BLaER1 treated with 17β-estradiol and CSF1 and Interleukin-3, amounts not matched to agents 10 nM and 100 nM (cell line): ENCODE results near the gene CCDC86.

Experiments
- H3K27ac ChIP-seq, 11 experiments: shearing (Covaris generic); formaldehyde crosslinking; 2 replicates each; pipeline ENCODE4 v1.8.1; 2022
- H3K27me3 ChIP-seq, 11 experiments: shearing (Covaris generic); formaldehyde crosslinking; 2 replicates each; pipeline ENCODE4 v1.8.1; 2022
- H3K36me3 ChIP-seq, 11 experiments: shearing (Covaris generic); formaldehyde crosslinking; 2 replicates each; pipeline ENCODE4 v1.8.1; 2022
- H3K4me1 ChIP-seq, 10 experiments: shearing (Covaris generic); formaldehyde crosslinking; 2 replicates each; pipeline ENCODE4 v1.8.1; 2022
- H3K4me2 ChIP-seq, 11 experiments: shearing (Covaris generic); formaldehyde crosslinking; 2 replicates each; pipeline ENCODE4 v1.8.1; 2022
- H3K4me3 ChIP-seq, 10 experiments: shearing (Covaris generic); formaldehyde crosslinking; 2 replicates each; pipeline ENCODE4 v1.8.1; 2022
- H3K9ac ChIP-seq, 11 experiments: shearing (Covaris generic); formaldehyde crosslinking; 2 replicates each; pipeline ENCODE4 v1.8.1; 2022
- H3K9me3 ChIP-seq, 11 experiments: shearing (Covaris generic); formaldehyde crosslinking; replicated peaks in 1 of 11; 2 replicates each; pipeline ENCODE4 v1.8.1; 2022
- H4K20me1 ChIP-seq, 11 experiments: shearing (Covaris generic); formaldehyde crosslinking; 2 replicates each; pipeline ENCODE4 v1.8.1; 2022
- Cebpa-rat ChIP-seq, 11 experiments: shearing (Covaris generic); IDR thresholded peaks; 2 replicates each; pipeline ENCODE4 v1.8.1; 2022

Gene CCDC86

GRCh38 chr11:60848714-60849151, 6.8 kb downstream of the CCDC86 start:
- Histone ChIP-seq H3K36me3 (peaks cover 43 to 96% (median 76%) of the 10 kb centered on the region in 11 experiments), H4K20me1 (peaks cover 0 to 89% (median 54%) of the 10 kb centered on the region in 11 experiments; a peak in 19 of 22 replicates), H3K9me3 (peaks cover 0 to 12% (median 5%) of the 10 kb centered on the region in 11 experiments; a peak in 6 of 22 replicates), H3K4me1 (peaks cover 43 to 73% (median 62%) of the 10 kb centered on the region in 10 experiments), H3K27me3 (no peaks in the 10 kb centered on the region), H3K4me2 (peak overlapping the region; percentile 52 to 93 (median 78)), H3K9ac (peak overlapping the region in 10 of 11 experiments; percentile 23 to 67 (median 46); a peak in 18 of 22 replicates), H3K4me3 (peak overlapping the region in 2 of 10 experiments; percentile 4 to 25; a peak in 1 of 20 replicates), H3K27ac (peak overlapping the region in 9 of 11 experiments; percentile 7 to 58 (median 32); a peak in 15 of 22 replicates)
- TF ChIP-seq Cebpa-rat (IDR thresholded peaks at IDR 0.05) = no peak

- Histone ChIP-seq H3K27me3 (no peaks in the 10 kb centered on the region), H3K4me1 (peaks cover 42 to 73% (median 62%) of the 10 kb centered on the region in 10 experiments), H3K4me2 (peak overlapping the region in 3 of 11 experiments; percentile 85 to 91 (median 88); a peak in 3 of 22 replicates), H3K9me3 (peaks cover 0 to 12% (median 5%) of the 10 kb centered on the region in 11 experiments; a peak in 6 of 22 replicates), H3K4me3 (no peak overlapping the region), H3K9ac (0 out of 22 replicates have a peak overlapping the region, but pooled peaks of 1 of the 11 experiments have one; percentile 37), H3K36me3 (peaks cover 43 to 88% (median 75%) of the 10 kb centered on the region in 11 experiments), H3K27ac (no peak overlapping the region), H4K20me1 (peaks cover 0 to 79% (median 43%) of the 10 kb centered on the region in 11 experiments; a peak in 19 of 22 replicates)
- TF ChIP-seq Cebpa-rat (IDR thresholded peaks at IDR 0.05) = no peak
These were observed 8.0 kb downstream of the CCDC86 start for GRCh38 chr11:60849641-60850520.

- TF ChIP-seq Cebpa-rat (IDR thresholded peaks at IDR 0.05) = no peak
- no peaks in the 10 kb centered on the region for H3K27me3 ChIP-seq
- no peak overlapping the region for H3K9ac ChIP-seq
- H3K36me3 ChIP-seq = peaks cover 43 to 72% (median 66%) of the 10 kb centered on the region in 11 experiments
- peaks cover 0 to 12% (median 5%) of the 10 kb centered on the region in 11 experiments; a peak in 6 of 22 replicates for H3K9me3 ChIP-seq
- peaks cover 49 to 73% (median 64%) of the 10 kb centered on the region in 10 experiments for H3K4me1 ChIP-seq
- no peak overlapping the region for H3K4me3 ChIP-seq
- peaks cover 0 to 63% (median 30%) of the 10 kb centered on the region in 11 experiments; a peak in 18 of 22 replicates for H4K20me1 ChIP-seq
- H3K27ac ChIP-seq = no peak overlapping the region
- H3K4me2 ChIP-seq = no peak overlapping the region
These were observed 9.6 kb downstream of the CCDC86 start for GRCh38 chr11:60851327-60852104.

- H3K9ac ChIP-seq = no peak overlapping the region
These were observed 10.4 kb downstream of the CCDC86 start for GRCh38 chr11:60852117-60852981.

GRCh38 chr11:60852982-60853950, 11.4 kb downstream of the CCDC86 start:
- Histone ChIP-seq H3K4me2 (peak overlapping the region; percentile 55 to 87 (median 79); a peak in 20 of 22 replicates), H3K27ac (peak overlapping the region in 6 of 11 experiments; percentile 2 to 60 (median 24); a peak in 6 of 22 replicates), H4K20me1 (peaks cover 0 to 45% (median 16%) of the 10 kb centered on the region in 11 experiments; a peak in 16 of 22 replicates), H3K9ac (peak overlapping the region in 4 of 11 experiments; percentile 5 to 44 (median 22); a peak in 4 of 22 replicates), H3K4me3 (no peak overlapping the region), H3K9me3 (peaks cover 0 to 12% (median 5%) of the 10 kb centered on the region in 11 experiments; a peak in 6 of 22 replicates), H3K27me3 (no peaks in the 10 kb centered on the region), H3K4me1 (peaks cover 57 to 73% (median 66%) of the 10 kb centered on the region in 10 experiments), H3K36me3 (peaks cover 41 to 56% (median 53%) of the 10 kb centered on the region in 11 experiments)
- no peak for TF ChIP-seq Cebpa-rat (IDR thresholded peaks at IDR 0.05)

More at GRCh38 chr11:60852117-60852981, 10.4 kb downstream of the CCDC86 start:
- H3K4me1 ChIP-seq = peaks cover 56 to 73% (median 66%) of the 10 kb centered on the region in 10 experiments
- H3K9me3 ChIP-seq = peaks cover 0 to 12% (median 5%) of the 10 kb centered on the region in 11 experiments; a peak in 6 of 22 replicates
- no peak for TF ChIP-seq Cebpa-rat (IDR thresholded peaks at IDR 0.05)
- H3K27ac ChIP-seq = no peak overlapping the region
- peaks cover 0 to 54% (median 25%) of the 10 kb centered on the region in 11 experiments; a peak in 18 of 22 replicates for H4K20me1 ChIP-seq
- no peak overlapping the region for H3K4me2 ChIP-seq
- H3K36me3 ChIP-seq = peaks cover 43 to 65% (median 62%) of the 10 kb centered on the region in 11 experiments
- H3K27me3 ChIP-seq = no peaks in the 10 kb centered on the region
- H3K4me3 ChIP-seq = no peak overlapping the region

GRCh38 chr11:60854140-60854846, 12.4 kb downstream of the CCDC86 start:
- Histone ChIP-seq H3K36me3 (peaks cover 39 to 45% (median 43%) of the 10 kb centered on the region in 11 experiments), H3K27ac (peak overlapping the region in 8 of 11 experiments; percentile 5 to 60 (median 34); a peak in 11 of 22 replicates), H3K27me3 (no peaks in the 10 kb centered on the region), H3K4me1 (peaks cover 57 to 73% (median 66%) of the 10 kb centered on the region in 10 experiments), H3K9ac (peak overlapping the region in 7 of 11 experiments; percentile 0 to 44 (median 16); a peak in 5 of 22 replicates), H3K4me2 (peak overlapping the region; percentile 55 to 87 (median 79)), H3K4me3 (peak overlapping the region in 1 of 10 experiments; percentile 3; a peak in 1 of 20 replicates), H4K20me1 (peaks cover 0 to 35% (median 6%) of the 10 kb centered on the region in 11 experiments; a peak in 12 of 22 replicates), H3K9me3 (peaks cover 0 to 12% (median 5%) of the 10 kb centered on the region in 11 experiments; a peak in 6 of 22 replicates)
- TF ChIP-seq Cebpa-rat (IDR thresholded peaks at IDR 0.05) = no peak
